Suprapubic skin (tissue), 3 donors: ENCODE measurements around the gene MYOT.

Experiments
- POLR2A ChIP-seq, 2 donors: fragments of 450-650 bp; IDR thresholded peaks; one replicate each; pipeline ENCODE4 v1.6.1; 2017; ENCODE audit warnings: antibody characterized with exemption in 2 of 2, mild to moderate bottlenecking in 2 of 2, moderate library complexity in 2 of 2
- TF ChIP-seq, protein P1 (sequence below), 2 donors: fragments of 200-600 bp in 1 of 2; fragments of 450-650 bp in 1 of 2; sonication (generic) in 1 of 2; IDR thresholded peaks; one replicate each; pipeline ENCODE4 v1.5.1; 2016 to 2019; ENCODE audit warnings: antibody characterized with exemption in 2 of 2, mild to moderate bottlenecking in 1 of 2, moderate library complexity in 1 of 2

DNA sequence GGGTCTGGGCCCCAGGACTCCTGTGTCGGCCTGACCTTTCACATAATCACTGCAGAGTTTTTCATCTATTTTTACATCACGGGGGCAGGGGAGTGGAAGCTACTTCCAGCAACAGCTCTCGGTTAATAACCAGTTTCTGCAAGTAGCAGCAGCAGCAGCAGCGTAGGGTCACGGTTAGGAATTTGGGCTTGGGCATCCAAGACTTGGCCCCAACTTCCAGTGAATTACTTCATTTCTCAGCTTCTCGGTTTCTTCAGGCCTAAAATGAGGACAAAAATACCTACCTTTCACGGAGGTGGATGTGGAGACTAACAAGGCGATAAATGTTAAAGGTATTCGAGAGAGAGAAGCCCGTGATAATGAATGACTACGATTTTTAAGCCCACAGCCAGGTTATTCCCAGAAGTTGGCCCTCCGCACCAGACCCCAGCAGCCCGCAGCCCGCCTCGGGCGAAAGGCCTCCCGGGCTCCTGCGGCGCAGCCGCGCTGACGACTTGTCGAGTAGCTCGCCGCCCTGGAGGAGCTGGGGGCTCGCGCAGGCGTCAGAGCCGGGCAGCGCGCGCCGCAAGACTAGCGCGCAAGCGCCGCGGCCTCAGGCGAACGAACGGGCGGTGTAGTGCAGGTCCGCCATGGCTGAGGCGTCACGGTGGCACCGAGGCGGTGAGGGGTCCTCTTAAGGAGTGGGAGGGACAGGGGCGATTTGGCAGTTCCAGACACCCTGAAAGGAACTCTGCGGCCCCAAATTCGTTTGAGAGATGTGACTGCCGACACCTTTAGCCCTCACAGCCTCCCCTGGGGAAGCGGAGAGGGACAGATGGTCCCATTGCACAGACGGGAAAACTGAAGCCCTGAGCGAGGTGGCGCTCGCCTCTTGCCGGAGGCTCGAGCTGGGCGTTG, 21.5 kb downstream of the MYOT start, which contains the start of gene PKD2L2:
- TF ChIP-seq, protein P1, sequence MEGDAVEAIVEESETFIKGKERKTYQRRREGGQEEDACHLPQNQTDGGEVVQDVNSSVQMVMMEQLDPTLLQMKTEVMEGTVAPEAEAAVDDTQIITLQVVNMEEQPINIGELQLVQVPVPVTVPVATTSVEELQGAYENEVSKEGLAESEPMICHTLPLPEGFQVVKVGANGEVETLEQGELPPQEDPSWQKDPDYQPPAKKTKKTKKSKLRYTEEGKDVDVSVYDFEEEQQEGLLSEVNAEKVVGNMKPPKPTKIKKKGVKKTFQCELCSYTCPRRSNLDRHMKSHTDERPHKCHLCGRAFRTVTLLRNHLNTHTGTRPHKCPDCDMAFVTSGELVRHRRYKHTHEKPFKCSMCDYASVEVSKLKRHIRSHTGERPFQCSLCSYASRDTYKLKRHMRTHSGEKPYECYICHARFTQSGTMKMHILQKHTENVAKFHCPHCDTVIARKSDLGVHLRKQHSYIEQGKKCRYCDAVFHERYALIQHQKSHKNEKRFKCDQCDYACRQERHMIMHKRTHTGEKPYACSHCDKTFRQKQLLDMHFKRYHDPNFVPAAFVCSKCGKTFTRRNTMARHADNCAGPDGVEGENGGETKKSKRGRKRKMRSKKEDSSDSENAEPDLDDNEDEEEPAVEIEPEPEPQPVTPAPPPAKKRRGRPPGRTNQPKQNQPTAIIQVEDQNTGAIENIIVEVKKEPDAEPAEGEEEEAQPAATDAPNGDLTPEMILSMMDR (IDR thresholded peaks at IDR 0.05) = no peak
- TF ChIP-seq POLR2A (IDR thresholded peaks at IDR 0.05) = peak in 1 of 2 donors; percentile 4
